Measurements from ENCODE around the gene LTBP1. TPM values are rescaled to one million over a fixed set of nuclear protein-coding genes. Genes with fewer than 3 reads are reported as not detected.

Gene LTBP1
- total and polyA plus RNA-seq, 10 of the 15 experiments (the other 5 are each of a cell fraction or from before 2014, with no cell fraction given), result 0.01 to 0.28 (median 0.12) TPM; not detected in 2

DNA sequence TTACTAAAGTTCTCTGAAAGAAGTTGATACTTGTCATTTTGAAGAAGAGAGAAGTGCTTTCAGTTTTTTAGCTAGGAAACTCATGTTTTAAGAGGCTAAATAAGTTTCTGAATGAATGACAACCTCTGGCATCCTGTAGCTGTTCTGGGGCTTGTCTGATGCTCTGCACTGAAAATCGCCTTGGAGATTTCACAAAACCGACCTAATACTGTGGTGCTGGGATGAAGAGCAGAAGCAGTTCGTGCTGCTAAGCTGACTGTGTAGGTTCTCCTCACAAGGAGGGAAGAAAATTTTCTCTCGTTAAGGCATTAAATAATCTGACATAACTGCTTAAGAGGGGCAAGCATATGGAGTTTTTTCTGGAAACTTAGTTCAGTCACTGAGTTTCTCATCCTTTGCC lies 193.2 kb downstream of the LTBP1 start (continued):
- no peak for TF ChIP-seq CUX1 (IDR thresholded peaks at IDR 0.05; ENCODE audit: insufficient replicate concordance, low read depth, low read length)

GRCh38 chr2:33141476-33141875 lies 194.7 kb downstream of the LTBP1 start:
- Histone ChIP-seq H3K79me2 (ENCODE audit: control insufficient read depth, insufficient read depth, low read length) (no peaks in the 10 kb centered on the region), H3K36me3 (ENCODE audit: control insufficient read depth in 2 of 2, insufficient read depth in 2 of 2, low read length in 1 of 2) (no peaks in the 10 kb centered on the region), H3K4me3 (no peak overlapping the region), H3K9me3 (replicated peaks; ENCODE audit: control insufficient read depth, insufficient read depth, low read length) (no peaks in the 10 kb centered on the region), H3K4me2 (ENCODE audit: control insufficient read depth, insufficient read depth) (no peak overlapping the region), H3K9ac (ENCODE audit: control insufficient read depth, insufficient read depth, low read length) (no peak overlapping the region), H3K4me1 (ENCODE audit: control insufficient read depth, insufficient read depth, low read length) (no peaks in the 10 kb centered on the region), H3K27ac (ENCODE audit: control insufficient read depth, insufficient read depth) (no peak overlapping the region), H4K20me1 (ENCODE audit: control insufficient read depth, insufficient read depth) (no peaks in the 10 kb centered on the region), H3K27me3 (replicated peaks in 1 of 2; ENCODE audit: control insufficient read depth in 2 of 2, insufficient read depth in 2 of 2, low read length in 1 of 2) (0 out of 4 replicates have a peak, but pooled peaks cover 0 to 5% of the 10 kb centered on the region in 2 experiments), H2AFZ (ENCODE audit: control insufficient read depth, low read depth, low read length) (no peak overlapping the region)
- intact Hi-C loops (cut with micrococcal nuclease; ENCODE audit: unreplicated experiment), result no loop called here
- no peak for DNase-seq (ENCODE audit: low read depth, low spot score)
- ChIA-PET RAD21 (ENCODE audit: unreplicated experiment) (no interaction called here), SMC1A (ENCODE audit: uncharacterized antibody, unreplicated experiment) (no interaction called here), POLR2A (no interaction called here), CTCF (no interaction called here)
- BruUV-seq (replicated peaks), result no TSS peak
- TF ChIP-seq ZBED1 (IDR thresholded peaks at IDR 0.05; ENCODE audit: borderline replicate concordance), result no peak
- TF ChIP-seq NFIC (IDR thresholded peaks at IDR 0.05; ENCODE audit: low read depth, low read length), result no peak
- FAIRE-seq, result no peak
- WGBS (ENCODE audit: insufficient coverage, insufficient replicate concordance, low lambda C conversion rate, missing lambda C conversion rate), result 19% methylated on average over 5 of the region's 5 CpGs
- no peak for ATAC-seq
- in situ Hi-C loops (cut with MboI), result no loop called here

All from GM12878 (cell line).